Measurements from ENCODE around the gene ARNT2.

ARNT2 gene

DNA sequence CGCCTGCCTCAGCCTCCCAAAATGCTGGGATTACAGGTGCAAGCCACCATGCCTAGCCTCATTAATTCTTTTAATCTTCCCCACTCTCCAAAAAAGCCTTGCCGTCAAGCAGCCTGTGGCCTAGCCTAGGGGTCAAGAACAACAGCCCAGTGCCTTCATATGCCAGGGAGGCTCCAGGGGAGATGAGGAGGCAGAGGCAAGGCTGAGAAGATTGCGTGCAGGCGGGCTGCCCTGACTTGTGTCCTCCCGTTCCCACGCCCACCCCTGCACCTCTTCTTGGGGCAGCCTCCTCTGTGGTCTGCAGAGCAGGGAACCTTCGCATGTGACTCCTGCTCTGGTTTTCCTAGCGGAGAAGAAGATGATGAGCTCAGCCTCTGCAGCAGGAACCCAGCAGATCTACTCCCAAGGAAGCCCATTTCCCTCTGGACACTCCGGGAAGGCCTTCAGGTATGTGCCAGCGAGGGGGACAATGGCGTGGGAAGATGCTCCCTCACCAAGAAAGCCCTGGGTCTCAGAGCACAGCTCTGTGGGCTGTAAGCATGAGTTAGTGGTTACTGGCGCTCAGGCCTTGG lies 172.4 kb downstream of the ARNT2 start:
- no peak for DNase-seq (ENCODE audit: low read depth)

DNA sequence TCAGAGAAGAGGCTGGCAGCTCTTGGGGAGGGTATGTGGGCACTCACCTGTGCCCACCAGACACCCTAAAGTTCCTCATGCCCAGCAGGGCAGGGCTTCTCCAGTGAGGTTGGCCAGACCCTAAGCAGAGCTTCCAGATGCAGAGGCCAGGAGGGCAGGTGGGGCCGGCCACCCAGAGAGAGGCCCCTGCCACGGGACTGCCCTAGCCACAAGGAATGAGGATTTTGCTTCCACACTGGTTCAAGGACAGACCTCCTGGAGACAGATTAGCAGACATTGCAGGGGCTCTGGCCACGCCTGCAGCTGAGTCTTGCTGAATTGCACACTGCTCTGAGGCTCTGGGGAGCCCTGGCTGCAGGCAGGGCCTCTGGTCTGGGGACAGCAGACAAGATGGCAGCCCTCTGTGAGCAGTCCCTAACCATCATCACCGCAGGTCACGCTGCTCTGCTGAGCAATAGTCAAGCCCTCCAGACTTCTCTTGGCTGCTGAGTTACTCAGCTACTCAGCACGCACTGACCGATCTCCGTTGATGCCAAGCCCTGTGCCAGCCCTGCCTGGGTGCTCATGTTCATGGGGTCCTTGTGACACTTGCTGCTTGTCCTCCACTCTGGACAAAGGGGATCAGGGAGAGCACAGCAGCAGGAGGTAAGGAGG lies 173.5 kb downstream of the ARNT2 start:
- DNase-seq (ENCODE audit: low read depth) = no peak

DNA sequence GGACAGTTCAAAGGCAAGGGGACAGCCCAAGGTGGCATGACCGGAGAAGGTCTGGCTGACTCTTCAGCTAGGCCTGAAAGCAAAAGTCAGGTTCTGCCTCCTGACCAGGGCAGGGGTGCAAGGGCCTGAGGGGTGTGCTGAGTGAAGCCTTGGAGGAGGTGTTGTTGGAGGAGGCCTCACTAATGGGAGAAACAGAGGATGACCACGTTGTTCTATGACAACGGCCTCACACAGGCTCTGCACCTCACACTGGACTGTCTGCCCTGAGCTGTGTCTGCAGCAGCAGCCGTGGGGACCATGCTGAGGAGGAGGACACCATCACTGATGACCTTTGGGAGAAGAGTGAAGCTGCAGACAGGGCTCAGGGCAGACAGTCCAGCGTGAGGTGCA lies 174.0 kb downstream of the ARNT2 start:
- no peak for DNase-seq (ENCODE audit: low read depth)

DNA sequence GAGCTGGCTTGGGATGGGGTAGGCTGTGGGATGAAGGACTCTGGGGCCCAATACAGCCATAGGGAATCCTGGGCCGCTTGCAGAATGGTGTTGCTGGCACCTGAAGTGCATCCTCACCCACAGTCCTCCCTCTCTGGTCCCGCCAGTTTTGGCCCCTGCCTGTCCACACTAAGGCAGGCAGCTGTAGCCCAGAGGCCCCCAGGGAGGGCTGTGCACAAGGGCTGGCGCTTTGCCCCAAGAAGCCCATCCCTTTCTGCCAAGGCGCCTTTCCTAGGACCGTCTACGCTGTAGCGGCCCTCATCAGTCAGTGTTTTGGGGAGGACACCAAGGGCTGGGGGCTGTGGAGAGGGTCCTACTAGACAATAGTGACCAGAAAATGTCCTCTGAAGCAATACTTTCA lies 174.7 kb downstream of the ARNT2 start:
- no peak for DNase-seq (ENCODE audit: low read depth)

DNA sequence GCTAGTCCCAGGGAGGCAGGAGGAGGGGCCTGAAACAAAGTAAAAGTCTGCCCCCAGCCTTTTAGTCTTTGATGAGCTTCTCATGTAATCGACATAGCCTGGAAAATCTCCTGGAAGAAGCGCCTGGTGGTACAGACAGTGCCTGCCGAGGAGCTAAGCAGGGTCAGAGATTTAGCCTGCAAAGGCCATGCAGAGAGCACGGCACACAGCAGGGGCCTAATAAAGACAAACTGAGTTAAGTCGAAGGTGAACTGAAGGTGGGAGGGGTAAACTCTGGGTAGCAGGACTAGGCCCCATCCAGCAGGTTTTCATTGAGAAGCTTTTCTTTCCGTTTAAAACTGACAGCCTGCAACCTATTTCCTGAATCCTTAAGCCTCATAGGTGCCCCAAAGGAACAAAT lies 175.4 kb downstream of the ARNT2 start:
- no peak for DNase-seq (ENCODE audit: low read depth)

DNA sequence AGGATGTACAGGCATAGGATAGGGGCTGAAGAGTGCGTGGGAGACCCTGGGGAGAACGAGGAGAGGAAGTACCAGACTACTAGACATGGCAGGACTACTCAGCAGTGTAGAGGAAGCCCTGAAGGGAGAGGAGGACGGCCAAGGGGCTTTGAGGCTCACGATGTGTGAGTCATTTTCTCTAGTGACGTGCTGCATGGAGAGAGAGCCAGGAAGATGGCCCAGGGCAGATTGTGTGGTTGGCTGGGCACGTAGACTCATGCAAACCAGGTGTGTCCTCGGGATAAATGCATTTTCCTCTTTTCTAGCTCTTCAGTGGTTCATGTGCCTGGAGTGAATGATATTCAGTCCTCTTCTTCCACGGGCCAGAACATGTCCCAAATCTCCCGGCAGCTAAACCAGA lies 175.9 kb downstream of the ARNT2 start:
- DNase-seq (ENCODE audit: low read depth) = no peak

DNA sequence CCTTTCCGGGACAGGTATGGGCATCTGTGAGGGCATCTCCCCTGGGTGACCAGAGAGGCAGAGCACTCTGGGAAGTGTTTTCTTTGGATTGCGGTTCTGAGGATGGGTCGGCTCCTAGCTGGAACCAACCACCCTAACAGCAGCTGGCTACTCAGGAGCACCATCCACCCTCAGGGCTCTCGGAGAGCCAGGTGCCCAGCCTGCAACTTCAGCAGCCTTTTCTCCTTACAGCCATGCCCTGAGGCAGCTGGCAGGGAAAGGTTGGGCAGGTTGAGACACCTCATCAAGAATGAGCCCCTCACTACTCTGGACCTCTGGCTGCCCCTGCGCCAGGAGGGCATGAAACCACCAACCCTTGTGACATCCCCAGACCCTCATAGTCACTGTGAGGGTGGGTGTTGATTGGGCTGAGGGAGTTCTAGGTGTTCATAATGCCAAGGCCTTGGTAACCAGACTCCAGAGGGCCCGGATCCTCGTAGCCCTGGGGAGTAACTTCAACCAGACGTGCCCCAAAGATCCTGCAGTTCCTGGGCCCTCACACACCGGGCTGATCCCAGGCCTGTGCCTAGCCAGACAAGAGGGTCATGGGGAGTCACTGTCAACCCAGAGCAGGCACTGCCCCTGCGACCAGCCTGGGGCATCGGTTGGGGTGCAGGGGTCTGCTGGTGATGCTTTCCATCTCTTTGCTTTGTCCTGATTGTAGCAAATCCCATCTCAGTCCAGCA lies 176.5 kb downstream of the ARNT2 start:
- no peak for DNase-seq (ENCODE audit: low read depth)

DNA sequence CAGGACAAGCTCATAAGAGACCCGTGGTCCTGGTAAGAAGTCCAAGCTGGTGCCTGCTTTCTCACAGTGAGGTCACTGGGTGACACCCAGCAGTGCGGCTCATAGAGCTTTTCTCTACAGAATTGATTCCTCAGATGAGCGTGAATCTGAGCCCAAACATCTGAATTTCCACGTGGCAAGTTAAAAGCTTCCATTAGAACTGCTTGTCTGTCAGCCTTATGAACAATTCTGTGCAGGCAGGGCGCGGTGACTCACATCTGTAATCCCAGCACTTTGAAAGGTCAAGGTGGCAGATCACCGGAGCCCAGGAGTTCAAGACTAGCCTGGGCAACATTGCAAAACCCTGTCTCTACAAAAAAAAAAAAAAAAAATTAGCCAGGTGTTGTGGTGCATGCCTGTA lies 177.8 kb downstream of the ARNT2 start:
- DNase-seq (ENCODE audit: low read depth) = no peak

DNA sequence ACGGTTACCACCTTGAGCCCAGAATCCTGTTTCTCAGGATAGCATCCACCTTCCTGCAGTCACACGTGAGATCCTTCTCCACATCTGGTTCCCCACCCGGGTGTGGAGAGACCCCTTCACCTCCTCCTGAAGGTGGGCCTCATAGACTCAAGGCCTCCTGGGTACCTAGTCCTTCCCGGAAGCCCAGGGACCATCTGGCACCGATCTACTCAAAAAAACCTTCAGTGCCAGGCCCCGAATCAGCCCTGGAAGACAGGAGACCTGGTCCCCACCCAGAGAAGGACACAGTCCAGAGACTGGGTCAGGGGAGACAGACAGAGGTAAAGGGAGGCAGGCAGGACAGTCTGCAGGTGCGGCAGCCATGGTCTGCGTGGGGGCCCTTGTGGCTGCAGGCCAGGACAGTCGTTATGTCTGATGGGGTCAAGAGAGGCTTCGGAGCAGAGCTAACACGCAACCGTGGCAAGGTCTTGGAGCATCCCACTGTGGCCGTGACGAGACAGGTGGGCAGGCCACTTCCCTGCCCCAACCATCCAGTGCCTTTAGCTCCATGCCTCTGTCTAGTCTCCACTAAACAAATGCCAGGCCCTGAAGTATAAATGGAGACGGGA lies 178.7 kb downstream of the ARNT2 start:
- no peak for DNase-seq (ENCODE audit: low read depth)

DNA sequence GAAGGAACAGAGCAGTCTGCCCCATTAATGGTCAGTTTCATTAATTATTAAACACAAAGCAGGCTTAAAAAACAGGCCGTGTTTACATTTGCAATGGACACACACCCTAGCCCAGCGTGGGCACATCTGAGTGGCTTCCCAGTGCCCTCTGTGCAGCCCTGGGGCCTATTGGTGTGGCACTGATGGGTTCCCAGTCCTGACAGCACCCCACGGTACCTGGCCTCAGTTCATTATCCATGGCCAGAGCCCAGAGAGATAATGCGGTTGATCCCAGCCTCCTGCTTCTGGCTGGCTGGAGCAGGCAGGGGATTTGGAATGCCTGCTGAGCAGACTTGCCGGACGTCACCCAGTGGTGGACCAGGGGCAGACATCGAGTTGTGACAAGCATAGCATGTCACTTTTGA lies 180.4 kb downstream of the ARNT2 start:
- no peak for DNase-seq (ENCODE audit: low read depth)

DNA sequence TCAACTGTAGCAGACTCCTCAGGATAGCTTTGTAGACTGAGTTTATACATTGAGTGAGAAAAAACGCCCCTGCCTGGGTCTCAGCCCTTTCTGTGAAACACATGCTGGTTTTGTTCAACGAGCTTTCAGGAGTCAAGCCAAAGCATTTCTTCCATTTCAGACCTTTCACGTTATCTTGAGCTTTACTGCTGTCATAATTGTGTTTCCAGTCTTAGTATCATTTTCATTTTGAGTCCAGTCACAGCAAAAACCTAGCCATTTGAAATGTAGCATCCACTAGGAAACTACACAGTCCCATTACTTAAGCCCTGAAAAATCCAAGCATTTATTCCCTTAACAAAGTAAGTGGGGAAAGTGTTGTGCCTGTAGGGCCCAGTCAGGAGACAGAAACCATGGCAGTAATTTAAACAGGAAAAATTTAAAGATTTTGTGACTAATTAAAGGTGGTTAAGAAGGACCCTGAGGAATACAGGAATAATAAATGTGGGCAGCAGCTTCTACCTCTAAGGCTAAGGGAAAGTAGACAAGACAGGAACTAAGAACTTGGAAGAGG lies 180.9 kb downstream of the ARNT2 start:
- DNase-seq (ENCODE audit: low read depth) = no peak

DNA sequence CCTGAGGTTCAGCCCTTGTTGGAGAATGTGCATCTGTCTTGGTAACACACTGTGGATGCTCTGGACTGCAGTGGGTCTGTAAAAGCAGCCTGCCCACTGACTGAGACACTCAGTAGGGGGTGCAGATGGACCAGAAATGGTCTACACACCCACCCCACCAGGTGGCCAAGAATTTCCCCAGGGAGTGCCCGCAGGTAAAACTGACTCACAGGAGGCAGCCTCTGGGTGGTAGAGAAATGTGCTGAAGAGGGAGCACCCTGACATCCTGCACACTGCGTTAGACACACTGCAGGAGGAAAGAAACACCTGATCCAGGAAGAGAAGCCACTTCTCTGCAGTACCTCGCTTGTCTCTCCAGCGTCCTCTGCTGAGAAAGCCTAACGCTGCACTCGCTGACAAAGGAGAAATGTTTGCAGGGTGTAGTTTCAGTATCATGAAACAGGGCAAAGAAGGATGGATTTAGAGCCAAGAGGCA lies 181.4 kb downstream of the ARNT2 start:
- no peak for DNase-seq (ENCODE audit: low read depth)

DNA sequence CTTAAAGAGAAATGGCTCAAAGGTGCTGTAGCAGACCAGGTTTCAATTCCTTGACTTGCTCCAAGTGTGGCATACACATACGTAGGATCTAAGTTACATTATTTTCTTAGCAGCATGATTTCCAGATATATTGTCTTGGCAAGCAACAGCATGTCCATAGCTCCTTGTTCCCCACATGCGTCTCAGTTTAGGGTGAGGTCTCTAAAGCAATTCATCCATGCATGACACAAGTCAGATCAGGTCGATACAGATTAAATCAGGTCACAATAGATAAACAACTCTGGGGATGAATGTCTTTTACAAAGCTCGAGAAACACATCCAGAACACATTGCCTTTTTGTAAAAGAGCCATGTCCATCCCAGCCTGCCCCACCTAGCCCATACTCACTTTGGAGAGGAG lies 182.0 kb downstream of the ARNT2 start:
- DNase-seq (ENCODE audit: low read depth) = no peak

DNA sequence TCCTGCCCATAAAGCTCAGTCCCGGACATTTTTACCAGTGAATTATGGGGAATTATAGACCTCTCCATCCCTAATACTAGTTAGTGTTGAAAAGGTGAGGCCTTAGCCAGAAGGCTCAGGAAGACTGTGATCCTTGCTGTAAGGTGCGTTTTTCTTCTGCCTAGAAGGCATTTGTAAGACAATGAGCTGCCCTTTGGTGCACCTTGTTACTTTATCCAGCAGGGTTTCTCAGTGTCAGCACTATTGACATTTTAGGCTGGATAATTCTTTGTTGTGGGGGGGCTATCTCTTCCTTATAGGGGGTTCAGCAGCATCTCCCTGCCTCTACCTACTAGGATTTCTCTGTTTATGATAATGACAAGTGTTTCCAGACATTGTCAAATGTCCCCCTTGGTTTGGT lies 182.8 kb downstream of the ARNT2 start:
- DNase-seq (ENCODE audit: low read depth) = no peak

DNA sequence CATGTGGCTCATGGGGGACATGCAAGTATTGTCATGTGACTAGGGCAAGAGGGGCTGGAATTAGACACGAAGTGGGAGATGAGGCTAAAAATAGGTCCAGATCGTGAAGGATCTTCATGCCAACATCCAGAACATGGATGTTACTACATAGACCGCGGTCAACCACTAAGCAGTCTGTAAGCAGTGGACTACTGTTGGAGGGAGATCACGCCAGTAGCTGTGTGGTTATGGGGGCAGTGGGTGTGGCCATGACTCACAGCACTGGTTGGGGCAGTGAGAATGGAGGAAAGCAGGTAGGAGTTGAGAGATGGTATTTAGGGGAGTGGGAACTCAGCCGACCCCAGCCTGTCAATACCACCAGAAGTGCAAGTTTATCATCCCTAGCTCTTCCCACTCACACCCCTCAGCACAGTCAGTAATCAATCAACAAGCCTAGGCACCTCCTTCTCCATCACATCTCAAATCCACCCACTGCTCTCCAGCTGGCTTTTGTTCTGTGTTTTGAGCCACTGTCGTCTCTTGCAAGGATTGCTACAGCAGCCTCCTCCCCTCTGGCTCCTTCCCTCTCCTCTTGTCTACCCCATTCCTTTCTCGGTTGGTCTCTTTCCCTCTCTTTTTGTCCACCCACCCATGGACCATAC lies 183.8 kb downstream of the ARNT2 start:
- DNase-seq (ENCODE audit: low read depth) = no peak

DNA sequence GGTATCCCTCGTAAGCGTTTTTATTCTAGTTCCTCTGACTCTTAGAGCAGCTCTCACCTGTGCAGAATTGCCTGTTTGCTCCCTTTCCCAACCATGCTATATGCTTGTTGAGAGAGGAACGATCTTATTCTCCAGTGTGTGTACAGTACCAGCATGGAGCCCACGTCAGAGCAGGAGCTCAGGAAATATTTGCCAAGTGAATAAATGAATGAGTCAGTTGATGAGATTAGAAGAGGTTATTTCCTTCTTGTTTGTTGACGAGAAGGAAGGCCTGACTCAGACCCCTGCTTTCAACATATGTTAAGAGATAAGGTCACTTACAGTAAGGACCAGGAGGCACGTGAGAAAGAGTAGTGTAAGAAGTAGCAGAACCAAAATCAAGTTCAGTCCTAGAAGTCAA lies 184.6 kb downstream of the ARNT2 start:
- no peak for DNase-seq (ENCODE audit: low read depth)

DNA sequence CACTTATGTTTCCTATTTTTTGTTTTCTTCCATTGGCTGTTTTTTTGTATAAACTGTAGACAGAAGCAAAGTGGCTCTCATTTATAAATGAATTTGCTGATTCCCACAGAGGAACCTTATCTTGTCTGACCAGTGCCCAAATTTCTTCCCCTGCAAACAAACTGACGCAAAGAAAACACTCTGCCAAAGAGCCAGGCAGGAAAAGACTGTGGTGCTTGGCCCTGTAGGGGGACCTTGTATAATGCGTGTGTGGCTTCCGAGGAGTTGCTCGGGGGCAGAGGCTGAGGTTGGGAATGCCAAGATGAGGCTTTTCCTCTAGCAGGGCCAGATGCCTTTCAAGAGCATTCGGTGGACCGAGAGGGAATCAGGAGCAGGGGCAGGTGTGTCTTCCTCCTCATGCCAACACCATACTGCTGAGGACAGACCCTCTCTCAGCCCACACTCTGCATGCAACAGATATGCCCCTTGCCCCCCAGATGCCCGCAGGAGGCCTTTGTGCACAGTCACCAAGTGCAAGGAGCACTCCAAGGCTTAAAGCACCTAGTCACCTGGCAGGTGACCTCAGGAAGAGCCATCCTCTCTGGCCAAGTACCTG lies 186.7 kb downstream of the ARNT2 start:
- DNase-seq (ENCODE audit: low read depth) = no peak

DNA sequence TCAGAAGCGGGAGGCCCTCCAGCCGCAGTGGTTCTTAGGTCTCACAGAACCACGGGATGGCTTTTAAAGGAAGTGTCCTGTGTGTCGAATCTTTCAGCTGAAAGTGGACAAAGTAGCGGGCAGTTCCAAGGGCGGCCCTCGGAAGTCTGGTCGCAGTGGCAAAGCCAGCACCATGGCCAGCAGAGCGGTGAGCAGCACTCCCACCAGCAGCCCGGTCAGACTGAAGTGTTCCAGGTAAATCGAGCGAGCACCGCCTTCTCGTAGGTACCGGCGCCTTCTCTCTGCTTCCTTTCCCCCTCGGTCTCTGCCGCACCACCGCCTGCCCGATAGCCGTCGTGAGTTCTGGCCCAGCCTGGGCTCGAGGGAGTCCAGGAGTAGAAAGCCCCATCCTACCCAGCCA lies 187.3 kb downstream of the ARNT2 start:
- DNase-seq (ENCODE audit: low read depth) = no peak

DNA sequence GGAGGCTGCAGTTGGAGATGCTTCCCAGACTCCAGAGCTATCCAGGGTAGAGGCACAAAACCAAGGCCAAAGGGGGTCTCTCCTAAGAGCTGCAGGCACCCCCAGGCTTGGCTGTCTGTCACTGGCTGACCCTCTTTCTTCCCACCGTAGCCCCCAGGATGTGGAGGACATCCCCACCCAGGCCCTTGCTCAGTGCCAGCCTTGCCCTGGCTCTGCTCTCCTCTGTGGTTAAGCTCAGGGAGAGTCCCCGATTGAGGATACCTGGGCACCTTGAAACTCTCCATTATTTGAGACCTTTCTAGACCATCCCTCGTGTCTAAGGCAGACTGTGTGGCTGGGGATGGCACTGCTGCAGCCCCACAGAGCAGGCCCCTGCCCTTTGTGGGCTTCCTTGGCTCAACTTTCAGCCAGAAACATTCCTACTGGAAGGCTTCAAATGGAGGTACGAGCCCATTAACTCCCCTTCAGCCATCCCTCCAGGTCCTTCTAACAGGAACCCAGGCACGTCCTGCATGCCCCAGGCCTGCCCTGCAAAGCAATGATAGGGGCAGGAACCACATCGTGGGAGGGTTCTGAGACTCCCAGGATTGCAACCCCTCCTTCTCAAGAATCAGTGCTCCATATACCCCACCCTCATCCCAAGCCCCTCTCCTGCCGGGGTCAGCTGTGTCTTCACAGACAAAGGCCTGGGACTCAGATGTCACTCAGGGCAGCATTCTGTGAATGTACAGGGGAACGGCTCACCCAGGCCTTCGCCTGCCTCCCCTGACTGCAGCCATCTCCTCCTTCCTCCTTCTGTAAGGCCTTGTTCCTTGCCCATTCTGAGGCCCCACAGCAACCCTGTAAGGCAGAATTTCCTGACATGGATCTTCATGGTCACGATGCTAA lies 188.0 kb downstream of the ARNT2 start:
- DNase-seq (ENCODE audit: low read depth) = no peak

DNA sequence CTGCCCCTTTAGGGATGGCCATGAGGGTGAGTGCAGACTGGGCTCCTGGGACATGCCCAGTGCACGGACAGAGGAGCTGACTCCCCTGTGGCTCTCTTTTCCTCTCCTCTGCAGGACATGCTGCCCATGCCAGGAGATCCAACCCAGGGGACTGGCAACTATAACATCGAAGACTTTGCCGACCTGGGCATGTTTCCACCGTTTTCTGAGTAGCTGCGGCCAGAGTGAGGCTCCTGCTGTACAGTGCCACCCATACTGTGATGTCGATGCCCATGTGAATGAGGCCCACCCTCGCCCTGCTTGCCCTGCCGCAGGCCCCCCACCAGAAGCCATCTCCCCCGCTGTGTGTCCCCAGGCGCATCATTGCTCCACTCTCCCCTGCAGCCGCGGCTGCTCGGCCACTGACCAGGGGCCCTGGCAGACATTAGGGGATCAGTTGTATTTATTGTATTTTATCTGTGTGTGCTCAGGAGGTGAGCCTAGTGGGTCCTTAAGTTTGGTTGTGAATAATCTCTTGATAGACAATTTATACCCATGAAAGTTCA lies 189.4 kb downstream of the ARNT2 start:
- no peak for DNase-seq (ENCODE audit: low read depth)
